Endothelial cell of umbilical vein (primary cell): ENCODE results near the gene STK10. TPM values are rescaled to one million over a fixed set of nuclear protein-coding genes. Genes with fewer than 3 reads are reported as not detected.

Source experiments
- BruUV-seq: library from RNA; stranded (reverse); fragments of 400-500 nt; replicated peaks from 2 replicates; lab custom pipeline; 2021; lab: Mats Ljungman, UMichigan
- CTCF ChIA-PET: fragments of 300-600, 350-600 bp; sonication (Branson Sonifier 250); formaldehyde crosslinking; loops from one replicate; lab custom pipeline; 2021; ENCODE audit warnings: antibody characterized with exemption, inconsistent platforms; lab: Charles Lee
- POLR2A ChIA-PET: fragments of 300-600, 350-600 bp; sonication (Branson Sonifier 250); formaldehyde crosslinking; loops from one replicate; lab custom pipeline; 2021; ENCODE audit warnings: antibody characterized with exemption, inconsistent platforms; lab: Charles Lee
- DNase-seq: peaks from one replicate; pipeline ENCODE4 v3.0.0-alpha.2; 2011; ENCODE audit warnings: low read depth, low spot score
- FAIRE-seq: peaks from 2 replicates; lab custom pipeline; 2011; peaks lifted over from hg19 to GRCh38; lab: Jason Lieb, UNC
- H2AFZ ChIP-seq: 2 replicates; pipeline ENCODE4 v1.6.0; 2012; ENCODE audit warnings: low read depth, low read length, control low read depth, inconsistent platforms
- H3K27ac ChIP-seq: 2 replicates; pipeline ENCODE4 v1.5.1; 2011; ENCODE audit warnings: low read depth, mild to moderate bottlenecking, control low read depth, low read length, moderate library complexity; ENCODE audit not compliant: insufficient read depth
- H3K27me3 ChIP-seq, 2 experiments: 2 replicates each; pipeline versions ENCODE4 v1.6.0 to v1.6.1; 2011; ENCODE audit warnings: low read length in 2 of 2, mixed read lengths in 1 of 2; ENCODE audit not compliant: control insufficient read depth in 2 of 2, insufficient read depth in 2 of 2
- H3K36me3 ChIP-seq, 2 experiments: 2 replicates in 1 of 2; 3 replicates in 1 of 2; pipeline ENCODE4 v1.5.1; 2011; ENCODE audit warnings: low read length in 2 of 2, mild to moderate bottlenecking in 1 of 2, moderate library complexity in 1 of 2; ENCODE audit not compliant: control insufficient read depth in 2 of 2, insufficient read depth in 2 of 2; ENCODE audit errors: extremely low read depth in 1 of 2
- H3K4me1 ChIP-seq: 3 replicates; pipeline ENCODE4 v1.5.1; 2011; ENCODE audit warnings: mild to moderate bottlenecking, low read length; ENCODE audit not compliant: control insufficient read depth, insufficient read depth; ENCODE audit errors: extremely low read depth
- H3K4me2 ChIP-seq: 2 replicates; pipeline ENCODE4 v1.6.1; 2011; ENCODE audit warnings: low read length, control low read depth, mixed read lengths; ENCODE audit not compliant: insufficient read depth
- H3K4me3 ChIP-seq, 3 experiments: fragments of 200-600 bp in 1 of 3; sonication (generic), shearing (Covaris generic) in 1 of 3; replicated peaks in 1 of 3; 2 replicates each; pipeline ENCODE4 v1.5.1; 2011 to 2016; ENCODE audit warnings: control low read depth in 3 of 3, low read length in 3 of 3, mild to moderate bottlenecking in 2 of 3, inconsistent platforms in 1 of 3, low read depth in 1 of 3, moderate library complexity in 1 of 3; ENCODE audit not compliant: insufficient read depth in 1 of 3
- H3K79me2 ChIP-seq: 2 replicates; pipeline ENCODE4 v1.6.0; 2012; ENCODE audit warnings: low read length, inconsistent platforms; ENCODE audit not compliant: control insufficient read depth, insufficient read depth
- H3K9ac ChIP-seq: replicated peaks from 2 replicates; pipeline ENCODE3; 2011; ENCODE audit warnings: low read length, control low read depth; ENCODE audit not compliant: insufficient read depth; ENCODE audit errors: extremely low read depth
- H3K9me1 ChIP-seq: replicated peaks from 3 replicates; pipeline ENCODE4 v1.6.0; 2011; ENCODE audit warnings: mild to moderate bottlenecking, low read length; ENCODE audit not compliant: control insufficient read depth, insufficient read depth; ENCODE audit errors: extremely low read depth
- H3K9me3 ChIP-seq: replicated peaks from 2 replicates; pipeline ENCODE4 v1.5.1; 2012; ENCODE audit warnings: low read length, inconsistent platforms; ENCODE audit not compliant: control insufficient read depth, insufficient read depth
- H4K20me1 ChIP-seq: replicated peaks from 2 replicates; pipeline ENCODE3; 2011; ENCODE audit warnings: mild to moderate bottlenecking, low read length; ENCODE audit not compliant: control insufficient read depth, insufficient read depth; ENCODE audit errors: extremely low read depth
- EZH2 ChIP-seq: IDR thresholded peaks from 2 replicates; pipeline ENCODE4 v1.6.1; 2012; ENCODE audit warnings: borderline replicate concordance, low read depth, mild to moderate bottlenecking, moderate library complexity, low read length, inconsistent platforms; ENCODE audit not compliant: severe bottlenecking
- FOS ChIP-seq: IDR thresholded peaks from 2 replicates; pipeline ENCODE4 v1.6.1; 2011; ENCODE audit warnings: mild to moderate bottlenecking, low read length, moderate library complexity, borderline replicate concordance; ENCODE audit not compliant: insufficient read depth
- GATA2 ChIP-seq: IDR thresholded peaks from 2 replicates; pipeline ENCODE4 v1.7.0; 2011; ENCODE audit warnings: low read depth, mild to moderate bottlenecking, moderate library complexity, mixed read lengths, low read length; ENCODE audit not compliant: insufficient read length, insufficient read depth
- JUN ChIP-seq: IDR thresholded peaks from 2 replicates; pipeline ENCODE4 v1.6.1; 2011; ENCODE audit warnings: borderline replicate concordance, low read depth; ENCODE audit not compliant: insufficient read length, insufficient read depth
- MYC ChIP-seq: IDR thresholded peaks from one replicate; pipeline ENCODE4 v1.6.1; 2011; ENCODE audit warnings: mild to moderate bottlenecking, low read depth, low read length
- POLR2A ChIP-seq: IDR thresholded peaks from 2 replicates; pipeline ENCODE4 v1.6.1; 2012; ENCODE audit warnings: low read depth, mild to moderate bottlenecking, control low read depth, low read length
- POLR2AphosphoS5 ChIP-seq: IDR thresholded peaks from 2 replicates; pipeline ENCODE4 v1.6.1; 2012; ENCODE audit warnings: low read depth, mild to moderate bottlenecking, control low read depth, low read length, moderate library complexity; ENCODE audit not compliant: insufficient read depth
- dilution Hi-C: fragments of 300-500 bp; cut with MboI; formaldehyde crosslinking; loops from one replicate; pipeline ENCODE4 v1.15.0; 2019; ENCODE audit warnings: low sequenced_read_pairs; ENCODE audit not compliant: extremely low pct_ligation_motif_present
- intact Hi-C: fragments of 100-400 bp; cut with micrococcal nuclease; formaldehyde crosslinking; loops from one replicate; pipeline ENCODE4 v1.10.0; 2022
- polyA plus RNA-seq, 4 experiments: library from polyadenylated mRNA; depleted of rRNA in 3 of 4; stranded (reverse) in 3 of 4; unstranded in 1 of 4; fragments of >200 nt; gene quantifications; 2 replicates each; pipeline versions ENCODE4 v1.2.1 to v1.2.3, GENCODE V29; 2011 to 2012; ENCODE audit warnings: missing spikeins in 1 of 4
- total RNA-seq: library from RNA; stranded (reverse); gene quantifications from 2 replicates; pipeline ENCODE4 v1.2.3, GENCODE V29; 2021
- TF ChIP-seq, protein P1 (sequence below): IDR thresholded peaks from 2 replicates; pipeline ENCODE4 v1.6.1; 2011; ENCODE audit not compliant: insufficient read depth, insufficient read length
- TF ChIP-seq, protein P2 (sequence below), 2 donors: IDR thresholded peaks; 1 replicate in 1 of 2; 2 replicates in 1 of 2; pipeline ENCODE4 v1.5.1; 2011; ENCODE audit warnings: low read length in 2 of 2, mild to moderate bottlenecking in 2 of 2, moderate library complexity in 2 of 2, control low read depth in 1 of 2, inconsistent platforms in 1 of 2, low read depth in 1 of 2; ENCODE audit not compliant: insufficient read depth in 1 of 2; ENCODE audit errors: extremely low read depth in 1 of 2

The STK10 gene
- total and polyA plus RNA-seq, 2 donors (not counting 3 experiments of a cell fraction or from before 2014, with no cell fraction given) = 16.9 to 47.2 TPM

DNA sequence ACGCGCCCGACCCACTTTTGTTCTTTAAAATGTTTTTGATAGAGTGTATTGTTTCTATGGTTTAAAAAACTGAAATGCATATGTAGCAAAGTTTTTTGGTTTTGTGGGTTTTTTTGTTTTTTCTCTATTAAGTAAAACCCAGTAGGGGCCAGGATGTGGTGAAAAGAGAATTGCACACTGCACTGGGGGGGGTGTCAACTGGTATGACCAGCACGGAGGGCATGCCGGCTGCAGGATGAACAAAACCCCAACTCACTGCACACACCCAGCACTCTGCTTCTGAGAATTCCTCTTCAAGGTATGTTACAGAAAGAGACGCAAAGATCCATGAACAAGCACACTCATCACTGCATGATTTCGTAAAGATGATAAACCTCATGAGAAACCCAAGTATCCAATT, 75.0 kb downstream of the STK10 start:
- no peaks in the 10 kb centered on the region for H4K20me1 ChIP-seq
- DNase-seq = no peak
- H3K27me3 ChIP-seq = no peaks in the 10 kb centered on the region
- H2AFZ ChIP-seq = no peak overlapping the region
- H3K4me3 ChIP-seq = no peak overlapping the region
- no peak overlapping the region for H3K4me2 ChIP-seq
- dilution Hi-C loops (no loop called here), intact Hi-C loops (no loop called here)
- H3K9ac ChIP-seq = no peak overlapping the region
- FAIRE-seq = no peak
- no peaks in the 10 kb centered on the region for H3K79me2 ChIP-seq
- H3K4me1 ChIP-seq = peaks cover 16% of the 10 kb centered on the region
- no TSS peak for BruUV-seq
- H3K9me3 ChIP-seq = no peaks in the 10 kb centered on the region
- TF ChIP-seq, protein P1, sequence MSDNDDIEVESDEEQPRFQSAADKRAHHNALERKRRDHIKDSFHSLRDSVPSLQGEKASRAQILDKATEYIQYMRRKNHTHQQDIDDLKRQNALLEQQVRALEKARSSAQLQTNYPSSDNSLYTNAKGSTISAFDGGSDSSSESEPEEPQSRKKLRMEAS = no peak
- no peak for TF ChIP-seq MYC
- TF ChIP-seq EZH2 = no peak
- no peak for TF ChIP-seq GATA2
- TF ChIP-seq FOS = no peak
- no peak for TF ChIP-seq POLR2AphosphoS5
- no peak for TF ChIP-seq POLR2A
- TF ChIP-seq, protein P2, sequence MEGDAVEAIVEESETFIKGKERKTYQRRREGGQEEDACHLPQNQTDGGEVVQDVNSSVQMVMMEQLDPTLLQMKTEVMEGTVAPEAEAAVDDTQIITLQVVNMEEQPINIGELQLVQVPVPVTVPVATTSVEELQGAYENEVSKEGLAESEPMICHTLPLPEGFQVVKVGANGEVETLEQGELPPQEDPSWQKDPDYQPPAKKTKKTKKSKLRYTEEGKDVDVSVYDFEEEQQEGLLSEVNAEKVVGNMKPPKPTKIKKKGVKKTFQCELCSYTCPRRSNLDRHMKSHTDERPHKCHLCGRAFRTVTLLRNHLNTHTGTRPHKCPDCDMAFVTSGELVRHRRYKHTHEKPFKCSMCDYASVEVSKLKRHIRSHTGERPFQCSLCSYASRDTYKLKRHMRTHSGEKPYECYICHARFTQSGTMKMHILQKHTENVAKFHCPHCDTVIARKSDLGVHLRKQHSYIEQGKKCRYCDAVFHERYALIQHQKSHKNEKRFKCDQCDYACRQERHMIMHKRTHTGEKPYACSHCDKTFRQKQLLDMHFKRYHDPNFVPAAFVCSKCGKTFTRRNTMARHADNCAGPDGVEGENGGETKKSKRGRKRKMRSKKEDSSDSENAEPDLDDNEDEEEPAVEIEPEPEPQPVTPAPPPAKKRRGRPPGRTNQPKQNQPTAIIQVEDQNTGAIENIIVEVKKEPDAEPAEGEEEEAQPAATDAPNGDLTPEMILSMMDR (IDR thresholded peaks at IDR 0.05; ENCODE audit: extremely low read depth in 1 of 2, insufficient read depth in 1 of 2, low read depth in 1 of 2, low read length in 2 of 2) = no peak
- no peak for TF ChIP-seq JUN
- H3K9me1 ChIP-seq = no peaks in the 10 kb centered on the region
- CTCF ChIA-PET = no interaction called here
- POLR2A ChIA-PET = no interaction called here
- no peak overlapping the region for H3K27ac ChIP-seq
- no peaks in the 10 kb centered on the region for H3K36me3 ChIP-seq
